GM12892 (cell line): ENCODE data around the gene OR14C36.

Experiments
- POLR2A ChIP-seq: IDR thresholded peaks from 2 replicates; pipeline ENCODE4 v1.6.1; 2011; ENCODE audit warnings: low read depth, low read length, control low read depth
- POLR2AphosphoS5 ChIP-seq: IDR thresholded peaks from 2 replicates; pipeline ENCODE4 v1.6.1; 2011; ENCODE audit warnings: low read depth, low read length, control low read depth
- TAF1 ChIP-seq: IDR thresholded peaks from 2 replicates; pipeline ENCODE4 v1.6.1; 2011; ENCODE audit warnings: low read depth, mild to moderate bottlenecking, control low read depth, low read length, borderline replicate concordance

DNA sequence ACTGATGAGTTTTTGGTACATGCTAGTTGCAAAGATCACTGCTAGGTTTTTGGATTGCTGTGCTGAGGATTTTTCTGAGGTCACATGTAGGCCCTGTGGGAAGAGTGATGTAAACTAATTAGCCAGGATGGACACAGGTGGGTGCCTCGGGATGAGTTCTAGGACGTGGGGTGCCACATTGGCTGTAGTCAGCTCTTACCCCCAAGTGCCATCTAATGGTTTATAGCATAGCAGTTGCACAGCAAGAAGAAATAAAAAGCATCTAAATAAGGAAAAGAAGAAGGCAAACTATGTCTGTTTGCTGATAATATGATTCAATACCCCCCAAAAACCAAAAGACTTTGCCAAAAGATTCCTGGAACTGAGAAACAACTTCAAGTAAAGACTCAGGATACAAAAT, 44.5 kb downstream of the OR14C36 start:
- TF ChIP-seq POLR2AphosphoS5: no peak
- no peak for TF ChIP-seq POLR2A
- TF ChIP-seq TAF1: no peak
